Loucy (cell line): ENCODE measurements around the gene CACNA1A.

Source experiments
- H2AFZ ChIP-seq: fragments of 200-600 bp; sonication (generic); 2 replicates; pipeline ENCODE4 v1.6.0; 2016; ENCODE audit warnings: antibody characterized with exemption, mild to moderate bottlenecking, low read length, moderate library complexity
- H3F3A ChIP-seq: fragments of 200-600 bp; 2 replicates; pipeline ENCODE4 v1.6.0; 2016; ENCODE audit warnings: antibody characterized with exemption, low read depth, mild to moderate bottlenecking
- H3K27me3 ChIP-seq: fragments of 200-600 bp; sonication (generic); 2 replicates; pipeline ENCODE4 v1.6.1; 2014; ENCODE audit warnings: low read length, mild to moderate bottlenecking; ENCODE audit not compliant: insufficient read depth, poor library complexity, severe bottlenecking
- H3K36me3 ChIP-seq: fragments of 200-600 bp; sonication (generic); 2 replicates; pipeline ENCODE4 v1.6.1; 2016; ENCODE audit warnings: low read length; ENCODE audit not compliant: insufficient read depth
- H3K4me1 ChIP-seq: fragments of 200-600 bp; sonication (generic); 2 replicates; pipeline ENCODE4 v1.5.1; 2014; ENCODE audit warnings: low read length, mild to moderate bottlenecking; ENCODE audit not compliant: insufficient read depth, poor library complexity, severe bottlenecking
- H3K4me2 ChIP-seq: fragments of 200-600 bp; sonication (generic); 2 replicates; pipeline ENCODE4 v1.6.0; 2014; ENCODE audit warnings: antibody characterized with exemption, low read length, low read depth, mild to moderate bottlenecking; ENCODE audit not compliant: poor library complexity, severe bottlenecking
- H3K4me3 ChIP-seq: fragments of 200-600 bp; sonication (generic); 2 replicates; pipeline ENCODE4 v1.5.1; 2014; ENCODE audit warnings: low read length, mild to moderate bottlenecking, mixed read lengths; ENCODE audit not compliant: poor library complexity, severe bottlenecking
- H3K79me2 ChIP-seq: fragments of 200-600 bp; sonication (generic); 2 replicates; pipeline ENCODE4 v1.6.1; 2014; ENCODE audit warnings: low read length; ENCODE audit not compliant: insufficient read depth
- H3K9ac ChIP-seq: fragments of 200-600 bp; sonication (generic); 2 replicates; pipeline ENCODE4 v1.6.0; 2014; ENCODE audit warnings: mild to moderate bottlenecking, low read depth, low read length, moderate library complexity; ENCODE audit not compliant: poor library complexity, severe bottlenecking
- H3K9me2 ChIP-seq: fragments of 200-600 bp; sonication (generic); replicated peaks from 2 replicates; pipeline ENCODE4 v1.6.1; 2016; ENCODE audit warnings: low read depth, low read length, mixed read lengths
- H3K9me3 ChIP-seq: fragments of 200-600 bp; sonication (generic); 2 replicates; pipeline ENCODE4 v1.6.1; 2014; ENCODE audit warnings: mild to moderate bottlenecking, antibody characterized with exemption, low read length, low read depth; ENCODE audit not compliant: insufficient read depth
- H4K20me1 ChIP-seq: fragments of 200-600 bp; sonication (generic); 2 replicates; pipeline ENCODE4 v1.6.0; 2014; ENCODE audit warnings: antibody characterized with exemption, low read length, mild to moderate bottlenecking; ENCODE audit not compliant: insufficient read depth, poor library complexity, severe bottlenecking
- CTCF ChIP-seq: fragments of 200-600 bp; sonication (generic); conservative IDR thresholded peaks from 2 replicates; pipeline ENCODE4 v1.5.1; 2014; ENCODE audit warnings: mild to moderate bottlenecking, antibody characterized with exemption, low read length
- EZH2phosphoT487 ChIP-seq: fragments of 200-600 bp; IDR thresholded peaks from 2 replicates; pipeline ENCODE4 v1.6.1; 2018; ENCODE audit warnings: antibody characterized with exemption, mild to moderate bottlenecking, moderate library complexity, borderline replicate concordance

The CACNA1A gene

GRCh38 chr19:13399746-13400145 is 106.5 kb downstream of the CACNA1A start:
- TF ChIP-seq CTCF: no peak
- no peak for TF ChIP-seq EZH2phosphoT487
- no peaks in the 10 kb centered on the region for H3K4me1 ChIP-seq
- H3K9me3 ChIP-seq: no peaks in the 10 kb centered on the region
- no peaks in the 10 kb centered on the region for H3F3A ChIP-seq
- H3K9ac ChIP-seq: no peak overlapping the region
- H3K4me2 ChIP-seq: no peak overlapping the region
- no peaks in the 10 kb centered on the region for H3K27me3 ChIP-seq
- H3K4me3 ChIP-seq: no peak overlapping the region
- H3K36me3 ChIP-seq: no peaks in the 10 kb centered on the region
- no peaks in the 10 kb centered on the region for H3K79me2 ChIP-seq
- H2AFZ ChIP-seq: no peak overlapping the region
- no peaks in the 10 kb centered on the region for H3K9me2 ChIP-seq
- H4K20me1 ChIP-seq: no peaks in the 10 kb centered on the region

GRCh38 chr19:13398780-13399726 is 107.2 kb downstream of the CACNA1A start:
- Histone ChIP-seq H3F3A (no peaks in the 10 kb centered on the region), H3K79me2 (no peaks in the 10 kb centered on the region), H3K9me3 (no peaks in the 10 kb centered on the region), H3K9ac (no peak overlapping the region), H4K20me1 (no peaks in the 10 kb centered on the region), H3K4me3 (no peak overlapping the region), H3K4me1 (no peaks in the 10 kb centered on the region), H2AFZ (no peak overlapping the region), H3K27me3 (no peaks in the 10 kb centered on the region), H3K9me2 (no peaks in the 10 kb centered on the region), H3K4me2 (no peak overlapping the region), H3K36me3 (no peaks in the 10 kb centered on the region)
- TF ChIP-seq CTCF (no peak), EZH2phosphoT487 (no peak)

- no peaks in the 10 kb centered on the region for H4K20me1 ChIP-seq
- H2AFZ ChIP-seq: no peak overlapping the region
- H3K9me2 ChIP-seq: no peaks in the 10 kb centered on the region
- no peak overlapping the region for H3K4me3 ChIP-seq
- no peaks in the 10 kb centered on the region for H3K36me3 ChIP-seq
- no peaks in the 10 kb centered on the region for H3F3A ChIP-seq
- no peak overlapping the region for H3K4me2 ChIP-seq
- TF ChIP-seq CTCF: no peak
- TF ChIP-seq EZH2phosphoT487: no peak
- H3K9ac ChIP-seq: no peak overlapping the region
- no peaks in the 10 kb centered on the region for H3K9me3 ChIP-seq
- no peaks in the 10 kb centered on the region for H3K27me3 ChIP-seq
- no peaks in the 10 kb centered on the region for H3K4me1 ChIP-seq
- no peaks in the 10 kb centered on the region for H3K79me2 ChIP-seq
Measured at GRCh38 chr19:13398182-13398581, 108.1 kb downstream of the CACNA1A start.
